GM18511 (cell line): ENCODE data around the gene NACC1.
"Not testable (repeated sequence)": the region's sequence is repeated elsewhere in the genome, so short reads cannot be mapped to it uniquely, and the experiment has no call there.

Source experiments
- ATAC-seq: cut with Tn5 transposase; IDR thresholded peaks from one replicate; pipeline ENCODE4 v1.9.1; 2021; ENCODE audit warnings: mild to moderate bottlenecking, moderate library complexity; ENCODE audit not compliant: unreplicated experiment

Gene NACC1

DNA sequence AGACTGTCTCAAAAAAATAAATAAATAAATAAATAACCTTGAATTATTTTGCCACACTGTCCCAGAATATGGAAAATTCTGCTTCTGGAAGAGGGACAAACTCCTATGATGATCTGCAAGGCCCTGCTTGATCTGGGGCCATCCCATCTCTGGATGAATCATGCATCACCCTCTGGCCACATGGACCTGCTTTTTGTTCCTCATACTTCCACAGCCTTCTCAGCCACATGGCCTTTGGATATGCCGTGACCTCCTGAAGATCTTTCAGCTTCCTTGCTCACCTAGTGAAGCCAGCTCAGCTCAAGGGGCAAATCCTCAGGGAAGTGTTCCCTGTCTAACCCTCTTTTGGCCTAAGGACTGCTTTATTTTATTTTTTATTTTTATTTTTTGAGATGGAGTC lies 42.5 kb downstream of the NACC1 start:
- ATAC-seq = no peak

DNA sequence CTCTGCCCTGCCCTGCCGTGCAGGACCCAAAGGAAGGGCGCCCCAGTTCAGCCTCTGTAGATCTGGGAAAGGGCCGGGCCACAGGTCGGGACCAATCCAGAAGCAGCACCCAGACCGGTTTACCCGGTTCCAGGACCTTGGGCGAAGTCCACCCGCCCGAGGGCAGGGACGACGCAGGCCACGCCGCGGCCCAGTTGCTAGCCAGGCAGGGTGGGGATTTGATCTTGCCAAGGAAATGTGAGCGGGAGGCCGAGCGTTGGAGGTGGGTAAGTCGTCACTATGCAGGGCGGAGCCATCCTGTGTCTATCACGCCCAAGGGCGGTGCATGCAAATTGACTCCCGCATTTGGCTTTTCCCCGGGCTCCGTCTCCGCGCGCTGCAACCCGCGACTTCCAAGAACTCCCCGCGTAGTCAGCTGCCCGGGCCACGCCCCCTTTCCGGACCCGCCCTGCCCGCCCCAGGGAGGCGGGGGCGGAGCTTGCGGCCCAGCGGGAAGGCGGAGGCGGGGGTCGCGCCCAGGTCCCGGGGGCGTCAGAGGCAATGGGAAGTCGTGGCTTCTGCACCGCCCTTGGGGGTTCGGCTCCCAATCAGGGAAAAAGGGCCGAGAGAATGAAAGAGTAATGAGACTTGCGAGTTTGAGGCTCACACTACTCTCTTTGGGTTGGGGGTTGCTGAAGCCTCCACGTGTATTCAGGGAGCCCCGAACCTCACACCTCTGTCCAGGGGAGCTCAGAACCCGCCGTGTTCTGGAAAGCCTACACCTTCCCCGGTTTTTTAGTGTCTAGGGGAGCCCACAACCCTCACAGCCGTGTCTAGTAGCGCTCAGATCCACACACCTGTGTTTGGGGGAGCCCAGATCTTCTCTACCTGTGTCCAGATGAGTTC lies 44.9 kb downstream of the NACC1 start:
- no peak for ATAC-seq

DNA sequence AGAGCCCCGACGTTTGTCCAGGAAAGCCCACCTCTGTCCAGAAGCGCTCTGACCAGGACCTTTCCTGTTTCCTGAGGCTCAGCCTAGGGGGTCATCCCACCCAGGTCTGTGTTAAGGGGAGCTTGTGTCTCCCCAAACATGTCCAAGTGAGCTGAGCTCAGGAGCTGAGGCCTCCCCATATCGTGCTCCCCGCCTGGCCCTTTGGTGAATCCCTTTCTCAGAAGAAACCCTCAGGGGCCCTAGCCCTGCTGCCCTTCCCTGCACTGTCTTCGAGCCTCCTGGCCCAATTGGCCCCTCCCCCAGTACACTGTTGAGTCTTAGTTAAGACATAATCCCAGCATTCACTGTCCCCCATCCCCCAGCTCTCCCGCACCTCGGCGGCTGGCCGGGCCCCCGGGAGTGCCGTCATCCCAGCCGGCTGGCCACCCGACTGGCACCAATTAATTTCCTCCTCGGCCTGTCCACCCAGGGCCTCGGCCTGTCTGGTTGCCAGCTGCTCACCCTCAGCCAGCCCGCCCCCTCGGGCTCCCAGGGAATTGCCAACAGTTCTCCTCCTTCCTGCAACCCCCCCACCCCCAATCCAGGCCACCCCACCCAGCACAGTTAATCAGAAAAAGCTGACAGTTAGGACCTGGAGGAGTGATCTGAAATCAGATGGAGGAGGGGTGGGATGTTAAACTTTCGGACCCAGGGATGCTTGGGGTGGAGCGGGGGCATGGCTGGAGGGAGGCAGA lies 45.7 kb downstream of the NACC1 start:
- no peak for ATAC-seq

- no peak for ATAC-seq
Observed at GRCh38 chr19:13164343-13165161, 46.5 kb downstream of the NACC1 start.

DNA sequence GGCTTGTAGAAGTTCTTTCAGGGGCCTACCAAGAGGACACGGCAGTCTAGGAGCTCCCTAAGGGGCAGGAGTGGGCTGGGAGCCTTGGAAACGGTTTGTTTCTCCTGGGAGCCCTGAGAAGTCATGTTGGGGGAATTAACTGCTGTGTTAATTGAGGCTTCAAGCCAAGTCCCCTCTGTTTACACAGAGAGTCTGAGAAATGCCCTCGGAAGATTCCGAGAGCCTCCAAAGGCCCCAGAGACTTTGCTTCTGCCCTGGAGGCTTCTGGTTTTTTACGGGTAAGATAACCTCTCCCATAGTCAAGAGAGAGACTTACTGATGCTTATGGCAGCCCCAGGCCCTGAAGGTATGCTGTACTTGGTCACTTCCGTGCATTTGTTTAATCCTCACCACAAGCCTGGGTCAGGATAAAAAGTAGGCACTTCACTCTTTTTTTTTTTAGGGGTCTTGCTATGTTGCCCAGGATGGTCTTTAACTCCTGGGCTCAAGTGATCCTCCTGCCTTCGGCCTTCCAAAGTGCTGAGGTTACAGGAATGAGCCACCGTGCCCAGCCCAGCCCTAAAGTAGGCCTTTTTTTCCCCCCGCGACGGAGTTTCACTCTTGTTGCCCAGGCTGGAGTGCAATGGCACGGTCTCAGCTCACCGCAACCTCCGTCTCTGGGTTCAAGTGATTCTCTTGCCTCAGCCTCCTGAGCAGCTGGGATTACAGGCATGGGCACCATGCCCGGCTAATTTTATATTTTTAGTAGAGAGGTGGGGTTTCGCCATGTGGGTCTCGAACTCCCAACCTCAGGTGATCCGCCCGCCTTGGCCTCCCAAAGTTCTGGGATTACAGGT lies 47.3 kb downstream of the NACC1 start:
- ATAC-seq = no peak

DNA sequence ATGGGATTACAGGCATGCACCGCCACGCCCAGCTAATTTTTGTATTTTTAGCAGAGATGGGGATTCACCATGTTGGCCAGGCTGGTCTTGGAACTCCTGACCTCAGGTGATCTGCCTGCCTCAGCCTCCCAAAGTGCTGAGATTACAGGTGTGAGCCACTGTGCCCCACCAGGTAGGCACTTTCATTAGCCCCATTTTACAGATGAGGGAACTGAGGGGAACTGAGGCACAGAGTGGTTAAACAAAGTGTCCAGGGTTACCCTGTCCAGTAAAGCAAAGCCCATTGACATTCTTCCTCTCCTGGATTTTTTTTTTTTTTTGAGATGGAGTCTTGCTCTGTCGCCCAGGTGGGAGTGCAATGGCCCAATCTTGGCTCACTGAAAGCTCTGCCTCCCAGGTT lies 48.1 kb downstream of the NACC1 start:
- not testable (repeated sequence) for ATAC-seq

DNA sequence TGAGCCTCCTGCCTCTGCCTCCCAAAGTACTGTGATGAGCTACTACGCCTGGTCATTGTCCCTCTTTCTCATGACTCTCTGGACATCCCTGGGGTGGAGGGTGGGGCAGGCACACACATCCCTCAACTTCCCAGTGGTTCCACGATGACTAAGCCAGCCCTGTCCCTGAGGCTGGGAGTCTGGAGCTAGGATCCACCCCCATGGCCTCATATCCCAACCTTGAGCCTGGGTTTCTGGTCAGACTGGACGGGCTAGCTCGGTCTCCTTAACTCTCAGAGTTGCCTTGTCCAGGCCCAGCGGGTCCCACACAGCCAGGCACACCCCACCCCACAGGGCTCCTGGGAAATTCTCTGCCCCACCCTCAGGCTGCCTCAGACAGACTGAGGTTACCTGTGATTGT lies 51.7 kb downstream of the NACC1 start:
- no peak for ATAC-seq

GRCh38 chr19:13171146-13171545 lies 53.1 kb downstream of the NACC1 start:
- ATAC-seq = no peak

GRCh38 chr19:13172346-13173138 lies 54.5 kb downstream of the NACC1 start:
- ATAC-seq = no peak

GRCh38 chr19:13173139-13173737 lies 55.2 kb downstream of the NACC1 start:
- no peak for ATAC-seq

DNA sequence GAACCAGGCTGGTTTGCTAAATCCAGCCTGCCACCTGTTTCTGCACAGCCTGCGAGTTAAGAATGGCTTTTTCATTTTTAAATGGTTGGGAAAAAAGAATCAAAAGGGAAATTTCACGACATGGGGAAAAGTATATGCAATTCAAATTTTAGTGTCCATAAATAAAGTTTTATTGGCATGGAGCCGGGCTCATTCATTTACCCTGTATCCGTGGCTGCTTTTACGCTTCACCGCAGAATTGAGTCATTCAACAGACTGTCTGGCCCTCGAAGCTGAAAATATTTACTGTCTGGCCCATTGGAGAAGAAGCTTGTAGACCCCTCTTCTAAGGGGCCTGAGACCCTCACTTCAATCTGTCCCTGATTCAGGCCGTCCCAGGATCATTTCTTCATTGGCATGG lies 58.3 kb downstream of the NACC1 start:
- no peak for ATAC-seq

- not testable (repeated sequence) for ATAC-seq
Observed at GRCh38 chr19:13177584-13177983, 59.5 kb downstream of the NACC1 start.

- ATAC-seq = not testable (repeated sequence)
Observed at GRCh38 chr19:13178291-13178690, 60.2 kb downstream of the NACC1 start.

GRCh38 chr19:13181747-13182388 lies 63.8 kb downstream of the NACC1 start:
- no peak for ATAC-seq

DNA sequence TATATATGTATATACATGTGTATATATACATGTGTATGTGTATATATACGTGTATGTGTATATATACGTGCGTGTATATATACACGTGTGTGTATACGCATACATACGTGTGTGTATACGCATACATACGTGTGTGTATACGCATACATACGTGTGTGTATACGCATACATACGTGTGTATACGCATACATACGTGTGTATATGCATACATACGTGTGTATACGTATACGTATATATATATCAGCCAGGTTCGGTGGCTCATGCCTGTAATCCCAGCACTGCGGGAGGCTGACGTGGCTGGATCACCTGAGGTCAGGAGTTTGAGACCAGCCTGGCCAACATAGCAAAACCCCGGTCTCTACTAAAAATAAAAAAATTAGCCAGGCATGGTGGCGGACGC lies 66.9 kb downstream of the NACC1 start:
- not testable (repeated sequence) for ATAC-seq

DNA sequence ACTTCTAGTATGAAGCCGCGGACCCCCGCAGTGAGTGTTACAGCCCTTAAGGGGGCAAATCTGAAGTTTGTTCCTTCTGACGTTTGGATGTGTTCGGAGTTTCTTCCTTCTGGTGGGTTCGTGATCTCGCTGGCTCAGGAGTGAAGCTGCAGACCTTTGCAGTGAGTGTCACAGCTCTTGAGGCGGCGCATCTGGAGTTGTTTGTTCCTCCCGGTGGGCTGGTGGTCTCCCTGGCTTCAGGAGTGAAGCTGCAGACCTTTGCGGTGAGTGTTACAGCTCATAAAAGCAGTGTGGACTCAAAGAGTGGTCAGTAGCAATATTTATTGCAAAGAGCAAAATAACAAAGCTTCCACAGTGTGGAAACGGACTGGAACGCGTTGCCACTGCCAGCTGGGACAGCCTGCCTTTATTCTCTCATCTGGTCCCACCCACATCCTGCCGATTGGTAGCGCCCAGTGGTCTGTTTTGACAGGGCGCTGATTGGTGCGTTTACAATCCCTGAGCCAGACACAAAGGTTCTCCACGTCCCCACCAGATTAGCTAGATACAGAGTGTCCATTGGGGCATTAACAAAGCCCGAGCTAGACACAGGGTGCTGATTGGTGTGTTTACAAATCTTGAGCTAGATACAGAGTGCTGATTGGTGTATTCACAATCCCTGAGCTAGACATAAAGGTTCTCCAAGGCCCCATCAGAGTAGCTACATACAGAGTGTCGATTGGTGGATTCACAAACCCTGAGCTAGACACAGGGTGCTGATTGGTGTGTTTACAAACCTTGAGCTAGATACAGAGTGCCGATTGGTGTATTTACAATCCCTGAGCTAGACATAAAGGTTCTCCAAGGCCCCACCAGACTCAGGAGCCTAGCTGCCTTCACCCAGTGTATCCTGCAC lies 67.9 kb downstream of the NACC1 start:
- ATAC-seq = not testable (repeated sequence)

GRCh38 chr19:13186688-13187087 lies 68.6 kb downstream of the NACC1 start:
- not testable (repeated sequence) for ATAC-seq

DNA sequence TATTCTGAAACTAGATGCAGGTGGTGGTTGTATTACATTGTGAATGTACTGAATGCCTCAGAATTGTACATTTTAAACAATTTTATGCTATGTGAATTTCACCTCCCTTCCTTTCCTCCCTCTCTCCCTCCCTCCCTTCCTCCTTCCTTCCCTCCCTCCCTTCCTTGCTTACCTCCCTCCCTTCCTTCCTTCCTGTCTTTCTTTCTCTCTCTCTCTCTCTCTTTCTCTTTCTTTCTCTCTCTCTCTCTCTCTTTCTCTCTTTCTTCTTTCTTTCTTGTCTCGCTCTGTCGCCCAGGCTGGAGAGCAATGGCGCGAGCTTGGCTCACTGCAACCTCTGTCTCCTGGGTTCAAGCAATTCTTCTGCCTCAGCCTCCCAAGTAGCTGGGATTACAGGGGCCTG lies 69.4 kb downstream of the NACC1 start:
- no peak for ATAC-seq
